Activated naive CD4-positive, alpha-beta T cell treated with anti-CD3 and anti-CD28 coated beads for 36 hours (primary cell): ENCODE results near the gene FBXO45. TPM values are rescaled to one million over a fixed set of nuclear protein-coding genes. Genes with fewer than 3 reads are reported as not detected.
"Not testable (repeated sequence)": the region's sequence is repeated elsewhere in the genome, so short reads cannot be mapped to it uniquely, and the experiment has no call there.

Experiments used
- CTCF ChIA-PET: fragments of 350-600 bp; sonication (Branson Sonifier 250); formaldehyde crosslinking; loops from one replicate; lab custom pipeline; 2021; ENCODE audit warnings: antibody characterized with exemption; lab: Charles Lee
- DNase-seq: peaks from one replicate; pipeline ENCODE4 v3.0.0-alpha.2; 2020
- H3K27ac Mint-ChIP-seq: one replicate; pipeline ENCODE4 v1.8.0; 2021; ENCODE audit warnings: mild to moderate bottlenecking, mixed read lengths
- H3K27me3 Mint-ChIP-seq: one replicate; pipeline ENCODE4 v1.8.0; 2021; ENCODE audit warnings: low read depth, mixed read lengths
- H3K36me3 Mint-ChIP-seq: one replicate; pipeline ENCODE4 v1.8.0; 2021; ENCODE audit warnings: low read depth, mixed read lengths
- H3K4me1 Mint-ChIP-seq: one replicate; pipeline ENCODE4 v1.8.0; 2021; ENCODE audit warnings: low read depth, mixed read lengths
- H3K4me3 Mint-ChIP-seq: one replicate; pipeline ENCODE4 v1.8.0; 2021; ENCODE audit warnings: mild to moderate bottlenecking, moderate library complexity, mixed read lengths
- H3K9me3 Mint-ChIP-seq: one replicate; pipeline ENCODE4 v1.8.0; 2021; ENCODE audit warnings: mixed read lengths
- intact Hi-C: fragments of 100-400 bp; cut with micrococcal nuclease; formaldehyde crosslinking; loops from one replicate; pipeline ENCODE4 v1.15.1; 2023
- total RNA-seq, 2 experiments: library from RNA; stranded (reverse); gene quantifications; one replicate each; pipeline ENCODE4 v1.2.3, GENCODE V29; 2021

The FBXO45 gene
- total RNA-seq, 2 experiments from 2014 or later, result 11.8 to 12.8 TPM

- CTCF ChIA-PET, result no interaction called here
- peaks cover 17% of the 10 kb centered on the region for H3K4me1 Mint-ChIP-seq
- no peaks in the 10 kb centered on the region for H3K27me3 Mint-ChIP-seq
- H3K27ac Mint-ChIP-seq, result no peak overlapping the region
- no peak for DNase-seq
- H3K36me3 Mint-ChIP-seq, result peaks cover 4% of the 10 kb centered on the region
- intact Hi-C loops, result no loop called here
- no peak overlapping the region for H3K4me3 Mint-ChIP-seq
- H3K9me3 Mint-ChIP-seq, result no peaks in the 10 kb centered on the region
These were observed 10.0 kb upstream of the FBXO45 start for GRCh38 chr3:196558476-196558875.

DNA sequence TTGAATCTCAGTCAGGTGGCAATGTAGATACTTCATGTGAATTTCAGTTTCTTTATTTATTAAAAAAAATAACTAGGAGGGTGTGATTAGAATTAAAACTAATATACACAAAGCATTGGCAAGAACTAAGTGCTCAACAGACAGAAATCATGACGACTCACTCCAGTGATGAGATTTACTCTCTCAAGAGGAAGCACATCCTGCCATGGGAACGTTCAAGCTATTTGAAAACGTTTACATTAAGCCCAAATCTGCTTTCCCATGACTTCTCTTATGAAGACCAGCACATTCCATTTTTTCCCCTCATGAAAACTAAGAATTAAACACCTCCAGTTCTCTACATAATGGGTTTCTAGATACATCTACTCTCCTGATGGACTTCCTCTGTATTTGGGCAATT, 8.6 kb upstream of the FBXO45 start:
- H3K4me1 Mint-ChIP-seq, result peaks cover 29% of the 10 kb centered on the region
- CTCF ChIA-PET, result no interaction called here
- no peak overlapping the region for H3K4me3 Mint-ChIP-seq
- peaks cover 10% of the 10 kb centered on the region for H3K36me3 Mint-ChIP-seq
- H3K27me3 Mint-ChIP-seq, result no peaks in the 10 kb centered on the region
- intact Hi-C loops, result no loop called here
- H3K9me3 Mint-ChIP-seq, result no peaks in the 10 kb centered on the region
- DNase-seq, result no peak
- H3K27ac Mint-ChIP-seq, result peak overlapping the region; percentile 8

DNA sequence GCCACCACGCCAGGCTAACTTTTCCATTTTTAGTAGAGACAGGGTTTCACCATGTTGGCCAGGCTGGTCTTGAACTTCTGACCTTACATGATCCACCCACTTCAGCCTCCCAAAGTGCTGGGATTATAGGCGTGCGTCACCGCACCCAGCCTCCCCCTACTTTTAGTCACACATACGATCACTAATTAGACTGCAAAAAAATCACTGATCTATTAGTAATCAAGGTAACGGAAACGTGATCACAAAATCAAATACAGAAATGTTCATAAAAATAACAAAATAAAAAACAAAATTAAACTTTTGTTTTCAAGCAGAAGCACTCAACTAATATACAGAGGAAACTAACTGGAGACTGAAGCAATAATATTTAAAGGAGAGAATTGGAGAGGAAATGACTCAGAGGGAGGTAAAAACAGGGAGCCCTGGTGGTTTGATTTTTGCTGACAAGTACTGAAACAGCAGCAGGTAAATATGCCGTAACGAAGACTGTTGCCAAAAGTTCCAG, 4.7 kb upstream of the FBXO45 start:
- Mint-ChIP-seq H3K27me3 (no peaks in the 10 kb centered on the region), H3K9me3 (no peaks in the 10 kb centered on the region), H3K4me1 (peaks cover 47% of the 10 kb centered on the region), H3K27ac (no peak overlapping the region), H3K36me3 (peaks cover 11% of the 10 kb centered on the region), H3K4me3 (peak overlapping the region; percentile 9)
- CTCF ChIA-PET, result interaction anchor here (0.7 to 0.9 kb wide), 2 partner anchors 11 to 35 kb away, joined by 3 read pairs; no protein-coding TSS in a partner anchor
- peak; percentile 26 for DNase-seq
- intact Hi-C loops, result no loop called here

DNA sequence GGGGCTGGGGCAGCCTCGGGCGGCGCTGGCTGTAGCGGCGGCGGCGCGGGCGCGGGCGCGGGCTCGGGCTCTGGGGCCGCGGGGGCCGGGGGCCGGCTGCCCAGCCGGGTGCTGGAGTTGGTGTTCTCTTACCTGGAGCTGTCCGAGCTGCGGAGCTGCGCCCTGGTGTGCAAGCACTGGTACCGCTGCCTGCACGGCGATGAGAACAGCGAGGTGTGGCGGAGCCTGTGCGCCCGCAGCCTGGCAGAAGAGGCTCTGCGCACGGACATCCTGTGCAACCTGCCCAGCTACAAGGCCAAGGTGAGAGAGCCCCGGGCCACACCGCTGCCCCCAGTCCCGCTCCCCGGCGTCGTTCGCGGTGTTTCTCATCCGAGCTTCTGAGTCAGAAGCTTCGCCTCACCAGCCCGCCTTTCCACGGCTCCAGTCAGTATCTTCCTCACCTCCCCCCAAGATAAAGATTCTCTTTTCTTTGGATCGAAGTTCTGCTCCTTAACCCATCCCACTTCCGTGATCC, 600 bp downstream of the FBXO45 start:
- intact Hi-C loops, result loop anchor here (1.0 to 5.0 kb wide), 6 partner anchors 32 to 722 kb away; partner anchors contain the start of genes RNF168 and UBXN7
- Mint-ChIP-seq H3K4me3 (peak overlapping the region; percentile 92), H3K27ac (peak overlapping the region; percentile 69), H3K9me3 (no peaks in the 10 kb centered on the region), H3K27me3 (no peaks in the 10 kb centered on the region), H3K4me1 (peaks cover 39% of the 10 kb centered on the region), H3K36me3 (peaks cover 11% of the 10 kb centered on the region)
- DNase-seq, result peak; percentile 56
- CTCF ChIA-PET, result interaction anchor here (0.9 to 2.4 kb wide), 2 partner anchors 40 to 115 kb away, joined by 3 to 10 read pairs; no protein-coding TSS in a partner anchor

DNA sequence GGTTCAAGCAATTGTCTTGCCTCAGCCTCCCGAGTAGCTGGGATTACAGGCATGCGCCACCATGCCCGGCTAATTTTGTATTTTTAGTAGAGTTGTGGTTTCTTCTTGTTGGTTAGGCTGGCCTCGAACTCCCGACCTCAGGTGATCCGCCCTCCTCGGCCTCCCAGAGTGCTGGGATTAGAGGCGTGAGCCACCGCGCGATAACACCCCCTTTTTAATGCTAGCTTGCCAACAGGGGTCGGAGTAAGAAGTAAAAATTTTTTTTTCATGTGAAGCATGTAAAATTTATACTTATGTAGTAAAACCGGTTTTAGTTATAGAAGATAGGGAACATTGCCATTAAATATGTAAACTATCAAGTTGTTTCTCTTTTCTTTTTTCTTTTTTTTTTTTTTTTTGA, 1.9 kb downstream of the FBXO45 start:
- H3K4me1 Mint-ChIP-seq, result peaks cover 37% of the 10 kb centered on the region
- DNase-seq, H3K27ac Mint-ChIP-seq, H3K27me3 Mint-ChIP-seq, H3K36me3 Mint-ChIP-seq, intact Hi-C loops, H3K4me3 Mint-ChIP-seq, H3K9me3 Mint-ChIP-seq: not testable (repeated sequence)
- CTCF ChIA-PET, result interaction anchor here (1.2 kb wide), 1 partner anchor 23 kb away, joined by 4 read pairs; no protein-coding TSS in a partner anchor

DNA sequence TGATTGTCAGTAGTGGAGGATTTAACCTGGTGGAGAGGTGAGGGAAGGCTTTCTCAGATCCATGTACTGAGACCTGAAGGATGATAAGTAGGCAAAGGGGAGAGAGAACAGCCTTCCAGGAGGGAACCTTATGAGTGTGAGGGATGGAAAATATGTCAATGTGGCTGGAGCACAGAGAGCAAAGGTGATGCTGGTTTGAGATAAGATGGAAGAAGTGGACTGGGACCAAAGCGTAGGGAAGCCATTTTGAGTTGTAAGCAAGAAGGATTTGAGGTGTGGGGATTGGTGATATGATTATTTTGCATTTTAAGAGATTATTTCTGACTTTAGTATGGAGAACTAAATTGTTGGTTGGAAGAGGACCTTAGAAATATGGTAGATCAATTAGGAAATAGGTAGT, 3.9 kb downstream of the FBXO45 start:
- H3K27ac Mint-ChIP-seq, result no peak overlapping the region
- H3K27me3 Mint-ChIP-seq, result no peaks in the 10 kb centered on the region
- peaks cover 5% of the 10 kb centered on the region for H3K36me3 Mint-ChIP-seq
- CTCF ChIA-PET, result interaction anchor here (0.5 kb wide), 1 partner anchor 263 kb away, joined by 4 read pairs; no protein-coding TSS in a partner anchor
- DNase-seq, result no peak
- peaks cover 25% of the 10 kb centered on the region for H3K4me1 Mint-ChIP-seq
- H3K9me3 Mint-ChIP-seq, result no peaks in the 10 kb centered on the region
- intact Hi-C loops, result no loop called here
- H3K4me3 Mint-ChIP-seq, result no peak overlapping the region

GRCh38 chr3:196585044-196585757, 16.7 kb downstream of the FBXO45 start:
- no peak overlapping the region for H3K27ac Mint-ChIP-seq
- no peaks in the 10 kb centered on the region for H3K27me3 Mint-ChIP-seq
- H3K4me3 Mint-ChIP-seq, result no peak overlapping the region
- intact Hi-C loops, result no loop called here
- H3K9me3 Mint-ChIP-seq, result no peaks in the 10 kb centered on the region
- CTCF ChIA-PET, result interaction anchor here (0.7 kb wide), 1 partner anchor 332 kb away, joined by 4 read pairs; no protein-coding TSS in a partner anchor
- no peaks in the 10 kb centered on the region for H3K4me1 Mint-ChIP-seq
- no peak for DNase-seq
- H3K36me3 Mint-ChIP-seq, result peaks cover 22% of the 10 kb centered on the region

- H3K36me3 Mint-ChIP-seq, result peaks cover 4% of the 10 kb centered on the region
- no peak overlapping the region for H3K27ac Mint-ChIP-seq
- DNase-seq, result no peak
- H3K4me3 Mint-ChIP-seq, result no peak overlapping the region
- intact Hi-C loops, result no loop called here
- no peaks in the 10 kb centered on the region for H3K9me3 Mint-ChIP-seq
- H3K4me1 Mint-ChIP-seq, result no peaks in the 10 kb centered on the region
- CTCF ChIA-PET, result interaction anchor here (0.5 to 1.0 kb wide), 2 partner anchors 19 to 96 kb away, joined by 3 read pairs; no protein-coding TSS in a partner anchor
- no peaks in the 10 kb centered on the region for H3K27me3 Mint-ChIP-seq
These were observed 21.8 kb downstream of the FBXO45 start for GRCh38 chr3:196590279-196590678.

GRCh38 chr3:196596355-196596754, 27.9 kb downstream of the FBXO45 start:
- CTCF ChIA-PET, result interaction anchor here (1.1 kb wide), 1 partner anchor 14 kb away, joined by 4 read pairs; no protein-coding TSS in a partner anchor
- Mint-ChIP-seq H3K9me3 (no peaks in the 10 kb centered on the region), H3K27me3 (no peaks in the 10 kb centered on the region), H3K4me1 (peaks cover 10% of the 10 kb centered on the region), H3K4me3 (no peak overlapping the region), H3K36me3 (no peaks in the 10 kb centered on the region), H3K27ac (no peak overlapping the region)
- DNase-seq, result no peak
- intact Hi-C loops, result no loop called here

DNA sequence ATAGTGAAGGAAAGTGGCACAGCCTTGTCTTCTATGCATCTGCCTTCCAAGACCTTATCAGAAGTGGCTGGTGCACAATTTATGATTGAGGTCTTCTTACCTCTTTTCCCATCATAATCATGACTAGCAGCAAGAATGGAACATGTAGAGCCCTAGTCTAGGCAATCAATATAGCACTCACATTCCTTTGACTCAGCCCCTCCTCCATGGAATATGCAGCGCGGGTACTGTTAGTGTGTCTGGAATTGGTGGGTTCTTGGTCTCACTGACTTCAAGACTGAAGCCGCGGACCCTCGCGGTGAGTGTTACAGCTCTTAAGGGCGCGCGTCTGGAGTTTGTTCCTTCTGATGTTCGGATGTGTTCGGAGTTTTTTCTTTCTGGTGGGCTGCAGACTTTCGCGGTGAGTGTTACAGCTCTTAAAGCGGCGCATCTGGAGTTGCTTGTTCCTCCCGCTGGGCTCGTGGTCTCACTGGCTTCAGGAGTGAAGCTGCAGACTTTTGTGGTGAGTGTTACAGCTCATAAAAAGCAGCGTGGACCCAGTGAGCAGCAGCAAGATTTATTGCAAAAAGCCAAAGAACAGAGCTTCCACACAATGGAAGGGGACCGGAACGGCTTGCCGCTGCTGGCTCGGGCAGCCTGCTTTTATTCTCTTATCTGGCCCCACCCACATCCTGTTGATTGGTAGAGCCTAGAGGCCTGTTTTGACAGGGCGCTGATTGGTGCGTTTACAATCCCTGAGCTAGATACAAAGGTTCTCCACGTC, 29.7 kb downstream of the FBXO45 start:
- H3K27me3 Mint-ChIP-seq, H3K27ac Mint-ChIP-seq, H3K4me1 Mint-ChIP-seq, H3K36me3 Mint-ChIP-seq, intact Hi-C loops, H3K9me3 Mint-ChIP-seq: not testable (repeated sequence)
- H3K4me3 Mint-ChIP-seq, result peak overlapping the region; percentile 78
- peak; percentile 77 for DNase-seq
- CTCF ChIA-PET, result interaction anchor here (0.7 to 1.9 kb wide), 4 partner anchors 12 to 274 kb away, joined by 3 to 6 read pairs (median 4); no protein-coding TSS in a partner anchor

- intact Hi-C loops, result loop anchor here (10.0 kb wide), 1 partner anchor 235 kb away; no protein-coding TSS in a partner anchor
- no peak for DNase-seq
- Mint-ChIP-seq H3K36me3 (no peaks in the 10 kb centered on the region), H3K4me3 (no peak overlapping the region), H3K27ac (no peak overlapping the region), H3K9me3 (no peaks in the 10 kb centered on the region), H3K27me3 (no peaks in the 10 kb centered on the region), H3K4me1 (peaks cover 15% of the 10 kb centered on the region)
- CTCF ChIA-PET, result no interaction called here
These were observed 31.3 kb downstream of the FBXO45 start for GRCh38 chr3:196599734-196600128.

DNA sequence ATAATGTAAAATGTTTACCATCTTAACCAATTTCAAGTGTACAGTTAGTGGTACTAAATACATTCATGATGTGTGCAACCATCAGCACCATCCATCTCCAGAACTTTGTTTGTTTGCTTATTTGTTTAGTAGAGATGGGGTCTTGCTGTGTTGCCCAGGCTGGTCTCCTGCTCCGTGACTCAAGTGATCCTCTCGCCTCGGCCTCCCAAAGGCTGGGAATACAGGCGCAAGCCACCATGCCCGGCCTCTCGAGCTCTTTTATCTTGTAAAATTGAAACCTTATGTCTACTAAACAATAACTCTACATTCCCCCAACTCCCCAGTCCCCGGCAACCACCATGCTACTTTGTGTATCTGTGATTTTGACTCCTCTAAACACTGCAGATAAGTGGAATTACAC, 31.9 kb downstream of the FBXO45 start:
- Mint-ChIP-seq H3K27ac (no peak overlapping the region), H3K27me3 (no peaks in the 10 kb centered on the region), H3K9me3 (no peaks in the 10 kb centered on the region), H3K4me3 (no peak overlapping the region), H3K36me3 (no peaks in the 10 kb centered on the region), H3K4me1 (peaks cover 17% of the 10 kb centered on the region)
- DNase-seq, result no peak
- intact Hi-C loops, result loop anchor here (10.0 kb wide), 1 partner anchor 234 kb away; no protein-coding TSS in a partner anchor
- CTCF ChIA-PET, result no interaction called here
